Testis (tissue), 3 donors: Measurements from ENCODE around the gene C3orf22. TPM values are rescaled to one million over a fixed set of nuclear protein-coding genes. Genes with fewer than 3 reads are reported as not detected.
"Not testable (repeated sequence)": the region's sequence is repeated elsewhere in the genome, so short reads cannot be mapped to it uniquely, and the experiment has no call there.

ENCODE experiments used
- DNase-seq: peaks from one replicate; pipeline ENCODE4 v3.0.0-alpha.2; 2019
- H3K27ac ChIP-seq, 2 donors: fragments of 200-600 bp; sonication (generic); one replicate each; pipeline ENCODE4 v1.5.1; 2019
- H3K27me3 ChIP-seq: fragments of 200-600 bp; sonication (generic); one replicate; pipeline ENCODE4 v1.5.1; 2019
- H3K36me3 ChIP-seq: fragments of 200-600 bp; sonication (generic); one replicate; pipeline ENCODE4 v1.5.1; 2017; ENCODE audit warnings: low read depth; ENCODE audit errors: missing control alignments
- H3K4me1 ChIP-seq: fragments of 200-600 bp; sonication (generic); one replicate; pipeline ENCODE4 v1.5.1; 2019
- H3K4me3 ChIP-seq, 2 donors: fragments of 200-600 bp; sonication (generic); one replicate each; pipeline ENCODE4 v1.5.1; 2017 to 2019
- H3K9me3 ChIP-seq: fragments of 200-600 bp; sonication (generic); one replicate; pipeline ENCODE4 v1.5.1; 2017
- POLR2A ChIP-seq: fragments of 450-650 bp; IDR thresholded peaks from one replicate; pipeline ENCODE4 v1.6.1; 2017; ENCODE audit warnings: antibody characterized with exemption, mild to moderate bottlenecking, moderate library complexity
- WGBS, 2 donors: methylation state at CpG; one replicate each; pipeline ENCODE4 v1.1.5; 2018; 5-methylcytosine and 5-hydroxymethylcytosine counted together
- intact Hi-C: fragments of 100-400 bp; cut with DNase I; formaldehyde crosslinking; loops from one replicate; pipeline ENCODE4 v1.15.1; 2023; ENCODE audit warnings: low total_unique reads
- polyA plus RNA-seq: library from polyadenylated mRNA; stranded (reverse); fragments of 350-450 nt; fragmentation: Illumina TruSeq; extraction: RNeasy Lipid Tissue Mini Kit (QIAGEN cat#74804); gene quantifications from one replicate; pipeline ENCODE4 v1.2.3, GENCODE V29; 2014; ENCODE audit warnings: low read depth, low replicate concordance; ENCODE audit not compliant: insufficient read depth
- total RNA-seq, 2 donors: library from RNA; depleted of rRNA; stranded (reverse); fragments of >200 nt; gene quantifications; one replicate each; pipeline ENCODE4 v1.2.3, GENCODE V29; 2016
- TF ChIP-seq, protein P1 (sequence below), 3 experiments: fragments of 450-650 bp in 2 of 3; fragments of 200-600 bp in 1 of 3; sonication (generic) in 1 of 3; IDR thresholded peaks; one replicate each; pipeline ENCODE4 v1.5.1; 2016 to 2019; ENCODE audit warnings: antibody characterized with exemption in 3 of 3, mild to moderate bottlenecking in 2 of 3, moderate library complexity in 1 of 3

C3orf22 gene
- total and polyA plus RNA-seq, 3 donors from 2014 or later = 33.0 to 61.4 (median 42.2) TPM

DNA sequence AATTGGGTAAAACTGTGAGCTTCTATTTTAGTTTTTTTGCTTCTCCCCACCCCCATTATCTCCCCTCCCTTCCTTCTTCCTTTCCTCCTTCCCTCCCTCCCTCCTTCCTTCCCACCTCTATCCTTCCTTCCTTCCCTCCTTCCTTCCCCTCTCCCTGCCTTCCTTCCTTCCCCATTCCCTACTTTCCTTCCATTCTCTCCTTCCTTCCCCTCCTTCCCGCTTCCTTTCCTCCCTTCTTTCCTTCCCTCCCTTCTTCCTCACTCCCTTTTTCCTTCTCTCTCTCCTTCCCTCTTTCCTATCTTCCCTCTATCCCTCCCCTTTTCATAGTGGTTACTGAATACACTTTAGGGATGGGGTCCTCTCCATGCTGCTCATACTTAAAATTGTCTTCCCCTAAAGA is 40.4 kb upstream of the C3orf22 start:
- WGBS, 2 donors = 0% methylated on average over 1 of the region's 1 CpG
- no peaks in the 10 kb centered on the region for H3K9me3 ChIP-seq
- no peaks in the 10 kb centered on the region for H3K27me3 ChIP-seq
- intact Hi-C loops = no loop called here
- TF ChIP-seq POLR2A = no peak
- TF ChIP-seq, protein P1, sequence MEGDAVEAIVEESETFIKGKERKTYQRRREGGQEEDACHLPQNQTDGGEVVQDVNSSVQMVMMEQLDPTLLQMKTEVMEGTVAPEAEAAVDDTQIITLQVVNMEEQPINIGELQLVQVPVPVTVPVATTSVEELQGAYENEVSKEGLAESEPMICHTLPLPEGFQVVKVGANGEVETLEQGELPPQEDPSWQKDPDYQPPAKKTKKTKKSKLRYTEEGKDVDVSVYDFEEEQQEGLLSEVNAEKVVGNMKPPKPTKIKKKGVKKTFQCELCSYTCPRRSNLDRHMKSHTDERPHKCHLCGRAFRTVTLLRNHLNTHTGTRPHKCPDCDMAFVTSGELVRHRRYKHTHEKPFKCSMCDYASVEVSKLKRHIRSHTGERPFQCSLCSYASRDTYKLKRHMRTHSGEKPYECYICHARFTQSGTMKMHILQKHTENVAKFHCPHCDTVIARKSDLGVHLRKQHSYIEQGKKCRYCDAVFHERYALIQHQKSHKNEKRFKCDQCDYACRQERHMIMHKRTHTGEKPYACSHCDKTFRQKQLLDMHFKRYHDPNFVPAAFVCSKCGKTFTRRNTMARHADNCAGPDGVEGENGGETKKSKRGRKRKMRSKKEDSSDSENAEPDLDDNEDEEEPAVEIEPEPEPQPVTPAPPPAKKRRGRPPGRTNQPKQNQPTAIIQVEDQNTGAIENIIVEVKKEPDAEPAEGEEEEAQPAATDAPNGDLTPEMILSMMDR (IDR thresholded peaks at IDR 0.05) = no peak
- no peaks in the 10 kb centered on the region for H3K4me1 ChIP-seq
- H3K27ac ChIP-seq = no peak overlapping the region
- H3K4me3 ChIP-seq = no peak overlapping the region
- H3K36me3 ChIP-seq = no peaks in the 10 kb centered on the region
- no peak for DNase-seq

DNA sequence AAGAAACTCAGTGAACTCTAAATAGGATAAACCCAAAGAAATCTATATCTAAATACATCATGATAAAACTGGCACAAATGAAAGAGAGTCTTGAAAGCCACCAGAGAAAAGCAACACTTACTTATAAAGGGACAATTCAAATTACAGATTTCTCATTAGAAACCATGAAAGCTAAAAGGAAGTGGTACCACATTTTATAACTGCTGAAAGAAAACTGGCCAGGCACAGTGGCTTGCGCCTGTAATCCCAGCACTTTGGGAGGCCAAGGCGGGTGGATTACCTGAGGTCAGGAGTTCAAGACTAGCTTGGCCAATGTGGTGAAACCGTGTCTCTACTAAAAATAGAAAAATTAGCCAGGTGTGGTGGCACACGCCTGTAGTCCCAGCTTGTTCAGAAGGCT is 36.7 kb upstream of the C3orf22 start:
- H3K4me1 ChIP-seq, intact Hi-C loops, H3K27me3 ChIP-seq, DNase-seq, H3K4me3 ChIP-seq, H3K36me3 ChIP-seq, H3K27ac ChIP-seq, H3K9me3 ChIP-seq: not testable (repeated sequence)
- 94 to 95% methylated on average over 4 of the region's 4 CpGs for WGBS, 2 donors

DNA sequence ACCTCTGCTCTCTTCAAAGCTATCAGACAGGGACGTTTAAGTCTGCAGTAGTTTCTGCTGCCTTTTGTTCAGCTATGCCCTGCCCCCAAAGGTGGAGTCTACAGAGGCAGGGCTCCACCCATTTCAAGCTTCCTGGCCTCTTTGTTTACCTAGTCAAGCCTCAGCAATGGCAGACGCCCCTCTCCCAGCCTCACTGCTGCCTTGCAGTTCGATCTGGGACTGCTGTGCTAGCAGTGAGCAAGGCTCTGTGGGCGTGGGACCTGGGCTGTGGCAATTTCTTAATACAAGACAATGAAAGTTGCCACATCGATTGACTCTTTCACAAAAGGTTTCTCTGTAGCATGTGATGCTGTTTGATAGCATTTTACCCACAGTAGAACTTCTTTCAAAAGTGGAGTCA is 32.8 kb upstream of the C3orf22 start:
- H3K36me3 ChIP-seq, H3K4me3 ChIP-seq, DNase-seq, H3K9me3 ChIP-seq, H3K4me1 ChIP-seq, H3K27ac ChIP-seq, intact Hi-C loops, H3K27me3 ChIP-seq: not testable (repeated sequence)
- WGBS, 2 donors = 77 to 83% methylated on average over 4 to 5 of the region's 5 CpGs

DNA sequence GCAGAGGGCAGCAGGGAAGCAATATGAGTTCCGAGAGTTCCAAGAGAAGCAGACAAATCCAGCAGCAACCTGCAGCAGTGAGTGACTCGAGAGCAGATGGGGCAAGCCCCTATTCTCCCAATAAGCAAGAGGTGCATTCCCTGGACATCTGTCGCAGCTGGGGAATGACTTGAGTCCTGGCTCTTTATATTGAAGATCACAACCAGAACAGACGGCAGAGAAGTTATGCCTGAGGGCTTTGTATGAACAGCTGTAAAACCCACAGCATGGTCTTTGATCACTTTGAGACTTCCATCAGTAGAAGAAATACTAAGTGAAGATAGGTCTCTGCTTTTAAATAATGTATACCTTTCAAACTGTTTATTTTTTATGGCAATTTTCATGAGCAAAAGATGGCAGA is 23.6 kb upstream of the C3orf22 start:
- H3K27me3 ChIP-seq = no peaks in the 10 kb centered on the region
- no peak overlapping the region for H3K27ac ChIP-seq
- H3K9me3 ChIP-seq = no peaks in the 10 kb centered on the region
- no peak overlapping the region for H3K4me3 ChIP-seq
- TF ChIP-seq, protein P1 (IDR thresholded peaks at IDR 0.05) = no peak
- no peak for TF ChIP-seq POLR2A
- DNase-seq = no peak
- H3K36me3 ChIP-seq = no peaks in the 10 kb centered on the region
- WGBS, 2 donors = 90 to 93% methylated on average over 4 of the region's 4 CpGs
- intact Hi-C loops = no loop called here
- H3K4me1 ChIP-seq = no peaks in the 10 kb centered on the region

DNA sequence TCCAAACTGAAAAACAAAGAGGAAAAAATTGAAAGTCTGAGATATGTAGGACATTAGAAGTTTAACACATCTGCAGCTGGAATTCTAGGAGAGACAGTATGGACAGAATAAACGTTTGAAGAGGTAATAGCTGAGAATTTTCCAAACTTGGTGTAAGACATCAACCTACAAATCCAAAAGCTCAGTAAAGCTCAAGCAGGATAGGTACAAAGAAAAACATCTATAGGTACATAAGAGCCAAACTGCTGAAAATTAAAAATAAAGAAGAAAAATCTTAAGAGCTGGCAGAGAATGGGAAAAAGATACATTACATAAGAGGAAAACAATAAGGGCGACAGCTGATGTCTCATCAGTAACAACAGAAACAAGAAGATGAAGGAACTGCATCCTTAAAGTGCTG is 22.8 kb upstream of the C3orf22 start:
- Histone ChIP-seq H3K27ac (no peak overlapping the region), H3K4me1 (no peaks in the 10 kb centered on the region), H3K9me3 (no peaks in the 10 kb centered on the region), H3K4me3 (no peak overlapping the region), H3K27me3 (no peaks in the 10 kb centered on the region), H3K36me3 (no peaks in the 10 kb centered on the region)
- WGBS, 2 donors = 89 to 92% methylated on average over 2 of the region's 2 CpGs
- TF ChIP-seq, protein P1 (IDR thresholded peaks at IDR 0.05) = no peak
- no peak for TF ChIP-seq POLR2A
- DNase-seq = no peak
- intact Hi-C loops = no loop called here

DNA sequence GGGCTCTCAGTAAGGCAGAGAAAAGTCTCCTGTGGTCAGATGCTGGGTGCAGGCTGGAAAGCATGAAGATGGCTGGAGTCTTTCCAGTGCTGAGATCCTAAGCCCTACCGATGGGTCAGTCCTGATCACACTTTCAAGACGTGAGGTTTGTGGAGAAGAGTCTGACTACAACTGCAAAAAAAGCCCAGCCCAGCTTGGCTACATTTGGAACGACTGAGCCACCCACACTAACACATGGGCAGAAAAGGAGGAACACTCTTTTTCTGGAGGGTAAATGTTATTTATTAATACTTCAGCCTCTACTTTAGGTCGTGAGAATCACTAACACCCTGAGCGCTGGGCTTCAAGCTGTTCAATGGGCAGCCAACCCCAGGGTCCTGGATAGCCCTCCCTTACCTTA is 22.0 kb upstream of the C3orf22 start:
- intact Hi-C loops = no loop called here
- H3K36me3 ChIP-seq = no peaks in the 10 kb centered on the region
- DNase-seq = no peak
- H3K4me1 ChIP-seq = no peaks in the 10 kb centered on the region
- H3K4me3 ChIP-seq = no peak overlapping the region
- 89 to 90% methylated on average over 5 of the region's 5 CpGs for WGBS, 2 donors
- H3K27me3 ChIP-seq = no peaks in the 10 kb centered on the region
- no peak overlapping the region for H3K27ac ChIP-seq
- no peaks in the 10 kb centered on the region for H3K9me3 ChIP-seq
- TF ChIP-seq, protein P1 (IDR thresholded peaks at IDR 0.05) = no peak
- no peak for TF ChIP-seq POLR2A
